ENCODE measurements around the gene LTV1. TPM values are rescaled to one million over a fixed set of nuclear protein-coding genes. Genes with fewer than 3 reads are reported as not detected.

LTV1 gene
- total RNA-seq, 1 experiment from 2014 or later: 18.3 TPM

GRCh38 chr6:143901885-143902750, 59.0 kb downstream of the LTV1 start:
- no peaks in the 10 kb centered on the region; the same call in 1 of the 2 replicates for H3K9me2 ChIP-seq (ENCODE audit: insufficient read depth)
- ChIA-PET POLR2A (ENCODE audit: unreplicated experiment) (no interaction called here), CTCF (no interaction called here)
- no peak for DNase-seq
- TF ChIP-seq CTCF (conservative IDR thresholded peaks at IDR 0.05) (no peak), EZH2 (IDR thresholded peaks at IDR 0.05; ENCODE audit: low read depth) (no peak)
- H3K27me3 ChIP-seq (ENCODE audit: insufficient read depth, low read depth): no peaks in the 10 kb centered on the region
- no peaks in the 10 kb centered on the region for H3K36me3 ChIP-seq (ENCODE audit: low read depth)
- no peaks in the 10 kb centered on the region for H3F3A ChIP-seq (ENCODE audit: insufficient read depth, low read depth)
- H2AFZ ChIP-seq: no peak overlapping the region
- intact Hi-C loops (cut with micrococcal nuclease; ENCODE audit: unreplicated experiment): no loop called here
- H3K4me2 ChIP-seq: no peak overlapping the region
- BruUV-seq (replicated peaks): no TSS peak
- H3K9me3 ChIP-seq (ENCODE audit: insufficient read depth, low read depth): no peaks in the 10 kb centered on the region
- H3K4me3 ChIP-seq: no peak overlapping the region
- H3K4me1 ChIP-seq (replicated peaks; ENCODE audit: insufficient read depth): 0 out of 2 replicates have a peak, but pooled peaks cover 3% of the 10 kb centered on the region
- no peaks in the 10 kb centered on the region for H4K20me1 ChIP-seq (ENCODE audit: insufficient read depth)
- no peak overlapping the region for H3K27ac ChIP-seq
- no peaks in the 10 kb centered on the region for H3K79me2 ChIP-seq (ENCODE audit: low read depth)

- H3K4me2 ChIP-seq: no peak overlapping the region
- no peaks in the 10 kb centered on the region for H3K79me2 ChIP-seq (ENCODE audit: low read depth)
- H3K27ac ChIP-seq: no peak overlapping the region
- no peaks in the 10 kb centered on the region for H4K20me1 ChIP-seq (ENCODE audit: insufficient read depth)
- no peak for DNase-seq
- no peaks in the 10 kb centered on the region for H3K36me3 ChIP-seq (ENCODE audit: low read depth)
- H2AFZ ChIP-seq: no peak overlapping the region
- no peaks in the 10 kb centered on the region for H3K27me3 ChIP-seq (ENCODE audit: insufficient read depth, low read depth)
- no peaks in the 10 kb centered on the region for H3F3A ChIP-seq (ENCODE audit: insufficient read depth, low read depth)
- POLR2A ChIA-PET (ENCODE audit: unreplicated experiment): no interaction called here
- H3K9me3 ChIP-seq (ENCODE audit: insufficient read depth, low read depth): no peaks in the 10 kb centered on the region
- no peaks in the 10 kb centered on the region for H3K4me1 ChIP-seq (replicated peaks; ENCODE audit: insufficient read depth)
- CTCF ChIA-PET: no interaction called here
- H3K4me3 ChIP-seq: no peak overlapping the region
- no peak for TF ChIP-seq EZH2 (IDR thresholded peaks at IDR 0.05; ENCODE audit: low read depth)
- TF ChIP-seq CTCF (conservative IDR thresholded peaks at IDR 0.05): no peak
- BruUV-seq (replicated peaks): no TSS peak
- no peaks in the 10 kb centered on the region; the same call in 1 of the 2 replicates for H3K9me2 ChIP-seq (ENCODE audit: insufficient read depth)
- intact Hi-C loops (cut with micrococcal nuclease; ENCODE audit: unreplicated experiment): no loop called here
These were observed 59.7 kb downstream of the LTV1 start for GRCh38 chr6:143902827-143903226.

- H3K9me2 ChIP-seq (ENCODE audit: insufficient read depth): no peaks in the 10 kb centered on the region
- H3K79me2 ChIP-seq (ENCODE audit: low read depth): no peaks in the 10 kb centered on the region
- H3K27ac ChIP-seq: no peak overlapping the region
- no peaks in the 10 kb centered on the region for H3K9me3 ChIP-seq (ENCODE audit: insufficient read depth, low read depth)
- ChIA-PET CTCF (no interaction called here), POLR2A (ENCODE audit: unreplicated experiment) (no interaction called here)
- no peak overlapping the region for H3K4me3 ChIP-seq
- no peaks in the 10 kb centered on the region for H3K27me3 ChIP-seq (ENCODE audit: insufficient read depth, low read depth)
- intact Hi-C loops (cut with micrococcal nuclease; ENCODE audit: unreplicated experiment): no loop called here
- H3F3A ChIP-seq (ENCODE audit: insufficient read depth, low read depth): no peaks in the 10 kb centered on the region
- DNase-seq: no peak
- no peaks in the 10 kb centered on the region for H4K20me1 ChIP-seq (ENCODE audit: insufficient read depth)
- H3K4me2 ChIP-seq: no peak overlapping the region
- H2AFZ ChIP-seq: no peak overlapping the region
- TF ChIP-seq CTCF (conservative IDR thresholded peaks at IDR 0.05): no peak
- no peak for TF ChIP-seq EZH2 (IDR thresholded peaks at IDR 0.05; ENCODE audit: low read depth)
- no peaks in the 10 kb centered on the region for H3K4me1 ChIP-seq (replicated peaks; ENCODE audit: insufficient read depth)
- BruUV-seq (replicated peaks): no TSS peak
- H3K36me3 ChIP-seq (ENCODE audit: low read depth): no peaks in the 10 kb centered on the region
These were observed 67.9 kb downstream of the LTV1 start for GRCh38 chr6:143911028-143911427.

Measured in PC-9 (cell line).